Measurements from ENCODE around the gene IER5L.

GRCh38 chr9:129187042-129187441, 9.0 kb upstream of the IER5L start:
- TF ChIP-seq EZH2 (IDR thresholded peaks at IDR 0.05; ENCODE audit: insufficient read depth, poor library complexity, severe bottlenecking) (no peak), EZH2phosphoT487 (IDR thresholded peaks at IDR 0.05; ENCODE audit: insufficient read depth, low read depth) (no peak)

Data from GM23248 (cell line).